DND-41 (cell line): ENCODE data around the gene TOLLIP.

Experiments
- CTCF ChIP-seq: IDR thresholded peaks from 2 replicates; pipeline ENCODE4 v1.5.1; 2012; ENCODE audit warnings: borderline replicate concordance, low read length, moderate library complexity, mild to moderate bottlenecking; ENCODE audit not compliant: poor library complexity, severe bottlenecking; ENCODE audit errors: extremely low read depth
- EZH2 ChIP-seq: IDR thresholded peaks from 3 replicates; pipeline ENCODE4 v1.6.1; 2012; ENCODE audit warnings: borderline replicate concordance, low read depth, mild to moderate bottlenecking, moderate library complexity, low read length, inconsistent platforms; ENCODE audit not compliant: severe bottlenecking

- TF ChIP-seq CTCF = no peak
- TF ChIP-seq EZH2 = no peak
These were observed 48.0 kb downstream of the TOLLIP start for GRCh38 chr11:1261241-1262071.
